Neural crest cell (in vitro differentiated cells): ENCODE results near the gene OSBPL2. TPM values are rescaled to one million over a fixed set of nuclear protein-coding genes. Genes with fewer than 3 reads are reported as not detected.

ENCODE experiments used
- DNase-seq: peaks from one replicate; pipeline ENCODE4 v3.0.0; 2021; ENCODE audit warnings: low read depth, mixed read lengths, low spot score
- H3K27ac Mint-ChIP-seq: one replicate; pipeline ENCODE4 v1.8.0; 2021; ENCODE audit warnings: mild to moderate bottlenecking, mixed read lengths; ENCODE audit not compliant: unreplicated experiment
- H3K27me3 Mint-ChIP-seq: 2 replicates; pipeline ENCODE4 v1.8.0; 2021; ENCODE audit warnings: low read depth, mild to moderate bottlenecking, mixed read lengths
- H3K36me3 Mint-ChIP-seq: 2 replicates; pipeline ENCODE4 v1.8.0; 2021; ENCODE audit warnings: low read depth, mild to moderate bottlenecking, mixed read lengths
- H3K4me1 Mint-ChIP-seq: 2 replicates; pipeline ENCODE4 v1.8.0; 2021; ENCODE audit warnings: mixed read lengths
- H3K4me3 Mint-ChIP-seq: one replicate; pipeline ENCODE4 v1.8.0; 2021; ENCODE audit warnings: mild to moderate bottlenecking, mixed read lengths
- H3K9me3 Mint-ChIP-seq: 2 replicates; pipeline ENCODE4 v1.8.0; 2021; ENCODE audit warnings: mixed read lengths
- total RNA-seq: library from RNA; stranded (reverse); gene quantifications from 2 replicates; pipeline ENCODE4 v1.2.1, GENCODE V29; 2021
- TF ChIP-seq, protein P1 (sequence below): fragments of 200-600 bp; sonication (generic); conservative IDR thresholded peaks from 2 replicates; pipeline ENCODE4 v1.5.0; 2021; ENCODE audit warnings: antibody characterized with exemption, mild to moderate bottlenecking

Gene OSBPL2
- total RNA-seq, 1 donor from 2014 or later, result 33.1 TPM

GRCh38 chr20:62312662-62312977 lies 74.3 kb downstream of the OSBPL2 start:
- H3K27ac Mint-ChIP-seq, result no peak overlapping the region
- H3K27me3 Mint-ChIP-seq, result no peaks in the 10 kb centered on the region
- H3K4me1 Mint-ChIP-seq, result no peaks in the 10 kb centered on the region
- H3K4me3 Mint-ChIP-seq, result no peak overlapping the region
- H3K9me3 Mint-ChIP-seq, result no peaks in the 10 kb centered on the region
- no peaks in the 10 kb centered on the region for H3K36me3 Mint-ChIP-seq
- no peak for DNase-seq
- TF ChIP-seq, protein P1, sequence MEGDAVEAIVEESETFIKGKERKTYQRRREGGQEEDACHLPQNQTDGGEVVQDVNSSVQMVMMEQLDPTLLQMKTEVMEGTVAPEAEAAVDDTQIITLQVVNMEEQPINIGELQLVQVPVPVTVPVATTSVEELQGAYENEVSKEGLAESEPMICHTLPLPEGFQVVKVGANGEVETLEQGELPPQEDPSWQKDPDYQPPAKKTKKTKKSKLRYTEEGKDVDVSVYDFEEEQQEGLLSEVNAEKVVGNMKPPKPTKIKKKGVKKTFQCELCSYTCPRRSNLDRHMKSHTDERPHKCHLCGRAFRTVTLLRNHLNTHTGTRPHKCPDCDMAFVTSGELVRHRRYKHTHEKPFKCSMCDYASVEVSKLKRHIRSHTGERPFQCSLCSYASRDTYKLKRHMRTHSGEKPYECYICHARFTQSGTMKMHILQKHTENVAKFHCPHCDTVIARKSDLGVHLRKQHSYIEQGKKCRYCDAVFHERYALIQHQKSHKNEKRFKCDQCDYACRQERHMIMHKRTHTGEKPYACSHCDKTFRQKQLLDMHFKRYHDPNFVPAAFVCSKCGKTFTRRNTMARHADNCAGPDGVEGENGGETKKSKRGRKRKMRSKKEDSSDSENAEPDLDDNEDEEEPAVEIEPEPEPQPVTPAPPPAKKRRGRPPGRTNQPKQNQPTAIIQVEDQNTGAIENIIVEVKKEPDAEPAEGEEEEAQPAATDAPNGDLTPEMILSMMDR, result no peak

DNA sequence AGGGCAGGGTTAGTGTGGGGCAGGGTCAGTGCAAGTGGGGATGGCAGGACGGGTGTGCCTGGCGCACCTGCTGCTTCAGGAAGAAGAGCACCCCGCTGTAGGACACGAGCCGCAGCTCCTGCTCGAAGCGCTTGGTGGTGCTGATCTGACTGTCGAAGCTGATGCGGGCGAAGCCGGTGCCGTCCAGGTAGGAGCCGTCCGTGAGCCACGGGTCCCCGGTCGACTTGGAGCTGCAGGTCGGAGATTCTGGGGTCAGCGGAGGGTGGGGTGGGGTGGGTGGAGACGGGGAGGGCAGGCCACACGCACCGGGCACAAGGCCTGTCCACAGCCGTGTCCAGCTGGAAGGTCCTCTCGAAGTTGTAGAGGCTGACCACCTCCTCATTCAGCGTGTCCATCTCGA lies 74.7 kb downstream of the OSBPL2 start:
- H3K9me3 Mint-ChIP-seq, result no peaks in the 10 kb centered on the region
- TF ChIP-seq, protein P1, result no peak
- no peaks in the 10 kb centered on the region for H3K36me3 Mint-ChIP-seq
- H3K4me3 Mint-ChIP-seq, result no peak overlapping the region
- no peak for DNase-seq
- H3K27ac Mint-ChIP-seq, result no peak overlapping the region
- H3K27me3 Mint-ChIP-seq, result no peaks in the 10 kb centered on the region
- H3K4me1 Mint-ChIP-seq, result no peaks in the 10 kb centered on the region

- no peak overlapping the region for H3K4me3 Mint-ChIP-seq
- no peaks in the 10 kb centered on the region for H3K27me3 Mint-ChIP-seq
- no peaks in the 10 kb centered on the region for H3K9me3 Mint-ChIP-seq
- no peak for DNase-seq
- no peaks in the 10 kb centered on the region for H3K36me3 Mint-ChIP-seq
- no peak overlapping the region for H3K27ac Mint-ChIP-seq
- TF ChIP-seq, protein P1, result no peak
- no peaks in the 10 kb centered on the region for H3K4me1 Mint-ChIP-seq
These were observed 75.4 kb downstream of the OSBPL2 start for GRCh38 chr20:62313460-62314338.

GRCh38 chr20:62314339-62314638 lies 76.0 kb downstream of the OSBPL2 start:
- no peaks in the 10 kb centered on the region for H3K27me3 Mint-ChIP-seq
- H3K4me1 Mint-ChIP-seq, result no peaks in the 10 kb centered on the region
- H3K27ac Mint-ChIP-seq, result no peak overlapping the region
- no peak for DNase-seq
- H3K9me3 Mint-ChIP-seq, result no peaks in the 10 kb centered on the region
- TF ChIP-seq, protein P1, result no peak
- no peak overlapping the region for H3K4me3 Mint-ChIP-seq
- no peaks in the 10 kb centered on the region for H3K36me3 Mint-ChIP-seq

- Mint-ChIP-seq H3K4me1 (no peaks in the 10 kb centered on the region), H3K27me3 (no peaks in the 10 kb centered on the region), H3K36me3 (no peaks in the 10 kb centered on the region), H3K9me3 (no peaks in the 10 kb centered on the region), H3K27ac (no peak overlapping the region), H3K4me3 (no peak overlapping the region)
- TF ChIP-seq, protein P1, result no peak
- DNase-seq, result no peak
These were observed 76.5 kb downstream of the OSBPL2 start for GRCh38 chr20:62314711-62315302.
